ENCODE data around the gene GRM8.

- TF ChIP-seq CTCF (conservative IDR thresholded peaks at IDR 0.05; ENCODE audit: low read length) (no peak), EZH2phosphoT487 (IDR thresholded peaks at IDR 0.05; ENCODE audit: borderline replicate concordance, low read depth, low read length) (no peak)
Measured at GRCh38 chr7:126698446-126698845, 554.3 kb downstream of the GRM8 start.
